HG03521 (cell line): ENCODE results near the gene CLSTN2.
"Not testable (repeated sequence)": the region's sequence is repeated elsewhere in the genome, so short reads cannot be mapped to it uniquely, and the experiment has no call there.

Experiments
- ATAC-seq: cut with Tn5 transposase; IDR thresholded peaks from one replicate; pipeline ENCODE4 v1.9.1; 2021; ENCODE audit warnings: mild to moderate bottlenecking, moderate library complexity; ENCODE audit not compliant: unreplicated experiment

CLSTN2 gene

GRCh38 chr3:140398387-140398786, 463.4 kb downstream of the CLSTN2 start:
- ATAC-seq = no peak

GRCh38 chr3:140399871-140400270, 464.9 kb downstream of the CLSTN2 start:
- no peak for ATAC-seq

- no peak for ATAC-seq
Measured at GRCh38 chr3:140403079-140403478, 468.1 kb downstream of the CLSTN2 start.

GRCh38 chr3:140403608-140404007, 468.6 kb downstream of the CLSTN2 start:
- no peak for ATAC-seq

GRCh38 chr3:140406655-140407054, 471.7 kb downstream of the CLSTN2 start:
- ATAC-seq = no peak

- ATAC-seq = no peak
Measured at GRCh38 chr3:140408252-140408651, 473.3 kb downstream of the CLSTN2 start.

GRCh38 chr3:140416666-140417065, 481.7 kb downstream of the CLSTN2 start:
- no peak for ATAC-seq

- ATAC-seq = no peak
Measured at GRCh38 chr3:140420621-140421357, 485.8 kb downstream of the CLSTN2 start.

- no peak for ATAC-seq
Measured at GRCh38 chr3:140421884-140422283, 486.9 kb downstream of the CLSTN2 start.

GRCh38 chr3:140423146-140423545, 488.2 kb downstream of the CLSTN2 start:
- no peak for ATAC-seq

GRCh38 chr3:140423574-140423973, 488.6 kb downstream of the CLSTN2 start:
- ATAC-seq = not testable (repeated sequence)

- no peak for ATAC-seq
Measured at GRCh38 chr3:140424211-140424610, 489.2 kb downstream of the CLSTN2 start.

GRCh38 chr3:140424726-140425125, 489.7 kb downstream of the CLSTN2 start:
- ATAC-seq = no peak

GRCh38 chr3:140427786-140428185, 492.8 kb downstream of the CLSTN2 start:
- no peak for ATAC-seq

- ATAC-seq = no peak
Measured at GRCh38 chr3:140428380-140428779, 493.4 kb downstream of the CLSTN2 start.

GRCh38 chr3:140429791-140430190, 494.8 kb downstream of the CLSTN2 start:
- ATAC-seq = no peak

GRCh38 chr3:140430494-140430893, 495.5 kb downstream of the CLSTN2 start:
- ATAC-seq = no peak

GRCh38 chr3:140432229-140432669, 497.3 kb downstream of the CLSTN2 start:
- ATAC-seq = no peak

GRCh38 chr3:140433431-140433830, 498.4 kb downstream of the CLSTN2 start:
- no peak for ATAC-seq

- no peak for ATAC-seq
Measured at GRCh38 chr3:140434261-140434905, 499.4 kb downstream of the CLSTN2 start.

GRCh38 chr3:140436421-140436820, 501.4 kb downstream of the CLSTN2 start:
- no peak for ATAC-seq

- ATAC-seq = no peak
Measured at GRCh38 chr3:140438736-140439470, 503.9 kb downstream of the CLSTN2 start.
